ENCODE results near the gene LAMA3. TPM values are rescaled to one million over a fixed set of nuclear protein-coding genes. Genes with fewer than 3 reads are reported as not detected.
"Not testable (repeated sequence)": the region's sequence is repeated elsewhere in the genome, so short reads cannot be mapped to it uniquely, and the experiment has no call there.

LAMA3 gene
- total RNA-seq, 3 donors from 2014 or later = 0.08 to 0.20 (median 0.11) TPM

GRCh38 chr18:23704806-23705205 lies 15.6 kb downstream of the LAMA3 start:
- Mint-ChIP-seq H3K36me3 (ENCODE audit: insufficient read depth) (no peaks in the 10 kb centered on the region), H3K27me3 (ENCODE audit: low read depth) (peaks cover 19% of the 10 kb centered on the region), H3K4me3 (no peak overlapping the region), H3K4me1 (ENCODE audit: low read depth) (no peaks in the 10 kb centered on the region), H3K9me3 (peaks cover 8% of the 10 kb centered on the region)
- DNase-seq (no peak), ATAC-seq (no peak)

DNA sequence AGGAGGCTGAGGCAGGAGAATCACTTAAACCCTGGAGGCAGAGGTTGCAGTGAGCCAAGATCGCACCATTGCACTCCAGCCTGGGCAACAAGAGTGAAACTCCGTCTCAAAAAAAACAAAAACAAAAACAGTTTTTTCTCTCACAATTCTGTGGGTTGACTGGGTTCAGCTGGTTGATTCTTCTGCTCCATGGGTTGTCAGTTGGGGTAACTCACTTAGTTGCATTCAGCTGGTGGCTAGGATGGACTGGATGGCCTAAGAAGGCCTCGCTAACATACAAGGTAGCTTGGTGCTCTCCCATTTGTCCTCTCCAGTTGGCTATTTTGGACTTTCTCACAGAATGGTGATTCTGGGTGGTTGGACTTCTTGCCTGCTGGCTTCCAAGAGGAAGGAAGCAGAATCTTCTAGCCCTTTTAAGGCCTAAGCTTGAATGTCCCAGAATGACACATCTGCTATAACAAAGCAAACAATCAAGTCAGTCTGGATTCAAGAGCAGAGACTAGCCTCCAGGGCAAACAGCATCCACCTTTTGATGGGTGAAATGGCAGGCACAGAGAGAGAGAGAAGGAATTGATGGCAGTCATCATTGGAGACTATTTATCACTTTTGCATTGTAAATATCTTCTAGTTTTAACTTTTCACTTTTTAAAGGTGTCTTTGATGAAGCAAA lies 17.9 kb downstream of the LAMA3 start:
- Mint-ChIP-seq H3K27me3 (ENCODE audit: low read depth) (peaks cover 7% of the 10 kb centered on the region), H3K4me3 (no peak overlapping the region), H3K4me1 (ENCODE audit: low read depth) (peaks cover 1% of the 10 kb centered on the region), H3K36me3 (ENCODE audit: insufficient read depth) (no peaks in the 10 kb centered on the region), H3K9me3 (peaks cover 8% of the 10 kb centered on the region)
- ATAC-seq (no peak), DNase-seq (no peak)

- Mint-ChIP-seq H3K4me3 (no peak overlapping the region), H3K36me3 (ENCODE audit: insufficient read depth) (no peaks in the 10 kb centered on the region), H3K4me1 (ENCODE audit: low read depth) (peaks cover 15% of the 10 kb centered on the region), H3K9me3 (peaks cover 8% of the 10 kb centered on the region), H3K27me3 (ENCODE audit: low read depth) (no peaks in the 10 kb centered on the region)
- ATAC-seq (no peak), DNase-seq (no peak)
These were observed 20.8 kb downstream of the LAMA3 start for GRCh38 chr18:23710068-23710527.

GRCh38 chr18:23710946-23711345 lies 21.7 kb downstream of the LAMA3 start:
- H3K4me3 Mint-ChIP-seq = no peak overlapping the region
- no peaks in the 10 kb centered on the region for H3K27me3 Mint-ChIP-seq (ENCODE audit: low read depth)
- no peaks in the 10 kb centered on the region for H3K36me3 Mint-ChIP-seq (ENCODE audit: insufficient read depth)
- DNase-seq (no peak), ATAC-seq (no peak)
- peaks cover 15% of the 10 kb centered on the region for H3K4me1 Mint-ChIP-seq (ENCODE audit: low read depth)
- peaks cover 8% of the 10 kb centered on the region for H3K9me3 Mint-ChIP-seq

GRCh38 chr18:23711426-23711825 lies 22.2 kb downstream of the LAMA3 start:
- no peak overlapping the region for H3K4me3 Mint-ChIP-seq
- H3K27me3 Mint-ChIP-seq (ENCODE audit: low read depth) = no peaks in the 10 kb centered on the region
- no peaks in the 10 kb centered on the region for H3K36me3 Mint-ChIP-seq (ENCODE audit: insufficient read depth)
- ATAC-seq (no peak), DNase-seq (no peak)
- H3K4me1 Mint-ChIP-seq (ENCODE audit: low read depth) = peaks cover 15% of the 10 kb centered on the region
- H3K9me3 Mint-ChIP-seq = peaks cover 8% of the 10 kb centered on the region

GRCh38 chr18:23712445-23712844 lies 23.2 kb downstream of the LAMA3 start:
- DNase-seq = no peak
- Mint-ChIP-seq H3K9me3 (peaks cover 4% of the 10 kb centered on the region), H3K4me3 (no peak overlapping the region)

GRCh38 chr18:23714576-23714975 lies 25.3 kb downstream of the LAMA3 start:
- ATAC-seq (no peak), DNase-seq (no peak)
- Mint-ChIP-seq H3K27me3 (ENCODE audit: low read depth) (no peaks in the 10 kb centered on the region), H3K36me3 (ENCODE audit: insufficient read depth) (no peaks in the 10 kb centered on the region), H3K4me3 (no peak overlapping the region), H3K4me1 (ENCODE audit: low read depth) (peaks cover 15% of the 10 kb centered on the region), H3K9me3 (no peaks in the 10 kb centered on the region)

More at GRCh38 chr18:23712445-23712844, 23.2 kb downstream of the LAMA3 start:
- H3K36me3 Mint-ChIP-seq (ENCODE audit: insufficient read depth) = no peaks in the 10 kb centered on the region
- H3K27me3 Mint-ChIP-seq (ENCODE audit: low read depth) = no peaks in the 10 kb centered on the region
- ATAC-seq = peak; percentile 57 to 61
- peaks cover 15% of the 10 kb centered on the region for H3K4me1 Mint-ChIP-seq (ENCODE audit: low read depth)

GRCh38 chr18:23716079-23716478 lies 26.8 kb downstream of the LAMA3 start:
- not testable (repeated sequence) for DNase-seq; ATAC-seq; H3K36me3 Mint-ChIP-seq (ENCODE audit: insufficient read depth); H3K9me3 Mint-ChIP-seq; H3K27me3 Mint-ChIP-seq (ENCODE audit: low read depth); H3K4me3 Mint-ChIP-seq
- H3K4me1 Mint-ChIP-seq (ENCODE audit: low read depth) = peaks cover 15% of the 10 kb centered on the region

DNA sequence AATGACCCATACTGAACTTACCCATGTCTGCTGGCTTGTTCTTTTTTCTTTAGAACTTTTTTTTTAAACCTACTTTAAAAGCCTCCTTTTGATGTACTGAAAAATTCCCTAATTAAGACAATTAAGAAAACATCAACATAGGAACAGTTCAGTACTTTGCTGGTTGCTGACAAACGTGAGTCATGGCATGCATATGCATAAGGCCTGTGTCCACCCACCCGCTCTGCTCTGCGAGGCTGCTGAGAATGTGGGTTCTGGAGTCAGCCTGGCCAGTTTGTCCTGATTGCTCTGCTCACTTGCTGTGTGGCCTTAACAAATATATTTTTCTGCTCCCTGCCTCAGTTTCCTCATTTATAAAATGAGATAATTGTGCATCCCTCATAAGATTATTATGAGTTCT lies 27.3 kb downstream of the LAMA3 start:
- no peak for ATAC-seq
- Mint-ChIP-seq H3K27me3 (ENCODE audit: low read depth) (no peaks in the 10 kb centered on the region), H3K9me3 (no peaks in the 10 kb centered on the region), H3K4me1 (ENCODE audit: low read depth) (peaks cover 15% of the 10 kb centered on the region), H3K36me3 (ENCODE audit: insufficient read depth) (no peaks in the 10 kb centered on the region), H3K4me3 (no peak overlapping the region)
- no peak for DNase-seq

DNA sequence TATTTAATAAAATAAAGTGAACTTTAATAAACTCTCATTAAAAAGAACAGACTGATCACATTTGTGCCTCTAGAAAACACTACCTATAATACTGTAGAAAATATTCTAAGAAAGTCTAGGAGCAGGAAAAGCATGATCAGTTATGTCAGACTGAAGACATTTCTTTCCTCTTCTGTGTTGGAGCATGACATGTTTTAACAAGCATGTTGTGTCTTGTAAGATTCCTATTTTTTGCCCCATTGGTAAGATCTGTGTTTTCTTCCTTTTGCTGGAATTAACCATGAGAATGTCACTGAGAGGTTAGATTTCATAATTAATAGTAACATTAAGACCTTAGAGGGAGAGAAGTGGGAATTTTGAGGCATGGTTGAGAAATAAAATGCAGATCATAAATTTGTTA lies 27.7 kb downstream of the LAMA3 start:
- Mint-ChIP-seq H3K4me3 (no peak overlapping the region), H3K27me3 (ENCODE audit: low read depth) (peaks cover 2% of the 10 kb centered on the region), H3K4me1 (ENCODE audit: low read depth) (peaks cover 14% of the 10 kb centered on the region), H3K9me3 (no peaks in the 10 kb centered on the region), H3K36me3 (ENCODE audit: insufficient read depth) (no peaks in the 10 kb centered on the region)
- no peak for ATAC-seq
- no peak for DNase-seq

DNA sequence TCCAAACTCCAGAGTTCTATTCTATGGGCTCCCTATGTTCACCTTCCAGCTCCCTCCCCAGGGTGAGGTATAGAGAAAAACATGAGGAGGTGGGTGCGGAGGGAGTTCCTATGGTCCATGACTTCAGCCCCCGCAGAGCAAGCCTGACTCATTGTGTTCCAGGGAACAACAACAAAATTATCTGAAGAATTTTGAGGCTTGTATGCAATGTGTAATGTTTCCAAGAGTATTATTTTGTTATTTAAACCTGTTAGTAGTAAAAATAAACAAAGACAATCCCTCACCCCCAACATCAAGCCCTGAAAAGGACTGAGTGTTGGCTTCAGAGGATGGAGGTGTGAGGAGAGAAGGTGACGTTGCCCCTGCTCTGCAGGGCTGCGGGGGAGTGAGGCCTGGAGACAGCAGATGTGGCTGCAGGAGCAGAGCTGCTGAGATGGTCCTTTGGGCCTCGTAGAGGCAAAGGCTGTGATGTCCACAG lies 29.0 kb downstream of the LAMA3 start:
- DNase-seq = no peak
- no peaks in the 10 kb centered on the region for H3K9me3 Mint-ChIP-seq
- peaks cover 2% of the 10 kb centered on the region for H3K4me1 Mint-ChIP-seq (ENCODE audit: low read depth)
- peaks cover 6% of the 10 kb centered on the region for H3K27me3 Mint-ChIP-seq (ENCODE audit: low read depth)
- ATAC-seq = no peak
- no peak overlapping the region for H3K4me3 Mint-ChIP-seq
- no peaks in the 10 kb centered on the region for H3K36me3 Mint-ChIP-seq (ENCODE audit: insufficient read depth)

DNA sequence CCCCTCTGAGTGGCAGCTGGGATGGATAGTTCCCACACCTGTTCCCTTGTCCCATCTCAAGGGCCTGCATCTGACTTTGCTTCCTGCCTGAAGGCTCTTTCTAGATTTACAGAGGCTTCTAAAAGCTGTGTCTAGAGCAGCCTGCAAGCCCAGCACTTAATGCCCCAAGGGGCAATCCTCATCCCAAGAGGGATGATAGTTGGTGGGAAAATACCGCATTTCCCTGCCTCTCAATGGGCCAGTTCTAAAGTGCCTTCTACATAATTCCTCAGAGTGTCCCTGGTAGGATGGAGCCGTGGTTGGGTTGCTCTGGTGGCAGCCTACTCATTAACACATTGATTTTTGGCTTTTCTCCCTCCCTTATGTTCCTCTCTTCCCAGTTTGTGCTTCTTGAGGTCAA lies 29.5 kb downstream of the LAMA3 start:
- no peaks in the 10 kb centered on the region for H3K4me1 Mint-ChIP-seq (ENCODE audit: low read depth)
- no peak for DNase-seq
- H3K27me3 Mint-ChIP-seq (ENCODE audit: low read depth) = peaks cover 9% of the 10 kb centered on the region
- no peaks in the 10 kb centered on the region for H3K36me3 Mint-ChIP-seq (ENCODE audit: insufficient read depth)
- ATAC-seq = no peak
- no peaks in the 10 kb centered on the region for H3K9me3 Mint-ChIP-seq
- H3K4me3 Mint-ChIP-seq = no peak overlapping the region

GRCh38 chr18:23719634-23720201 lies 30.5 kb downstream of the LAMA3 start:
- no peaks in the 10 kb centered on the region for H3K4me1 Mint-ChIP-seq (ENCODE audit: low read depth)
- H3K36me3 Mint-ChIP-seq (ENCODE audit: insufficient read depth) = no peaks in the 10 kb centered on the region
- DNase-seq = no peak
- H3K9me3 Mint-ChIP-seq = no peaks in the 10 kb centered on the region
- ATAC-seq = no peak
- H3K27me3 Mint-ChIP-seq (ENCODE audit: low read depth) = peaks cover 10% of the 10 kb centered on the region
- H3K4me3 Mint-ChIP-seq = no peak overlapping the region

- no peaks in the 10 kb centered on the region for H3K36me3 Mint-ChIP-seq (ENCODE audit: insufficient read depth)
- H3K27me3 Mint-ChIP-seq (ENCODE audit: low read depth) = peaks cover 16% of the 10 kb centered on the region
- no peak for DNase-seq
- no peak overlapping the region for H3K4me3 Mint-ChIP-seq
- ATAC-seq = no peak
- H3K9me3 Mint-ChIP-seq = no peaks in the 10 kb centered on the region
- no peaks in the 10 kb centered on the region for H3K4me1 Mint-ChIP-seq (ENCODE audit: low read depth)
These were observed 32.6 kb downstream of the LAMA3 start for GRCh38 chr18:23721696-23722480.

Data from activated T-cell treated with anti-CD3 and anti-CD28 coated beads, Interleukin-2, amount 50 U/mL, for 4 hours (primary cell).